MCF 10A (cell line): Measurements from ENCODE around the gene GPC5. TPM values are rescaled to one million over a fixed set of nuclear protein-coding genes. Genes with fewer than 3 reads are reported as not detected.

ENCODE experiments used
- BruUV-seq: library from RNA; stranded (reverse); fragments of 400-500 nt; replicated peaks from 2 replicates; lab custom pipeline; 2021; lab: Mats Ljungman, UMichigan
- CTCF ChIA-PET: fragments of 300-600 bp; sonication (Branson Sonifier 250); formaldehyde crosslinking; extraction: SDS; loops from one replicate; lab custom pipeline; 2021; ENCODE audit warnings: antibody characterized with exemption, inconsistent platforms; lab: Yijun Ruan, JAX
- POLR2A ChIA-PET: fragments of 300-600, 350-650 bp; sonication (Branson Sonifier 250); formaldehyde crosslinking; extraction: SDS; loops from one replicate; lab custom pipeline; 2020; ENCODE audit warnings: antibody characterized with exemption, inconsistent platforms; lab: Yijun Ruan, JAX
- DNase-seq: peaks from one replicate; pipeline ENCODE4 v3.0.0-alpha.2; 2018; ENCODE audit not compliant: unreplicated experiment
- H3K27ac Mint-ChIP-seq: one replicate; pipeline ENCODE4 v1.8.0; 2022; ENCODE audit warnings: mild to moderate bottlenecking, low read depth, mixed read lengths; ENCODE audit not compliant: unreplicated experiment
- H3K27me3 Mint-ChIP-seq: one replicate; pipeline ENCODE4 v1.8.0; 2022; ENCODE audit warnings: mixed read lengths; ENCODE audit not compliant: insufficient read depth, unreplicated experiment
- H3K36me3 Mint-ChIP-seq: one replicate; pipeline ENCODE4 v1.8.0; 2022; ENCODE audit warnings: mild to moderate bottlenecking, moderate library complexity, mixed read lengths; ENCODE audit not compliant: insufficient read depth, unreplicated experiment
- H3K4me1 Mint-ChIP-seq: one replicate; pipeline ENCODE4 v1.8.0; 2022; ENCODE audit warnings: mixed read lengths; ENCODE audit not compliant: insufficient read depth, unreplicated experiment
- H3K4me3 Mint-ChIP-seq: one replicate; pipeline ENCODE4 v1.8.0; 2022; ENCODE audit warnings: mild to moderate bottlenecking, moderate library complexity, mixed read lengths; ENCODE audit not compliant: unreplicated experiment
- H3K9me3 Mint-ChIP-seq: one replicate; pipeline ENCODE4 v1.8.0; 2022; ENCODE audit warnings: mixed read lengths; ENCODE audit not compliant: unreplicated experiment
- CTCF ChIP-seq: fragments of 200-600 bp; IDR thresholded peaks from one replicate; pipeline ENCODE4 v1.8.0; 2022; ENCODE audit warnings: antibody characterized with exemption, mild to moderate bottlenecking; ENCODE audit not compliant: unreplicated experiment
- intact Hi-C: fragments of 100-400 bp; cut with micrococcal nuclease; formaldehyde crosslinking; loops from 2 replicates; pipeline ENCODE4 v1.14.1; 2022
- total RNA-seq: library from RNA; stranded (reverse); gene quantifications from 2 replicates; pipeline ENCODE4 v1.2.3, GENCODE V29; 2022

GPC5 gene
- total RNA-seq, 1 experiment from 2014 or later, result not detected

DNA sequence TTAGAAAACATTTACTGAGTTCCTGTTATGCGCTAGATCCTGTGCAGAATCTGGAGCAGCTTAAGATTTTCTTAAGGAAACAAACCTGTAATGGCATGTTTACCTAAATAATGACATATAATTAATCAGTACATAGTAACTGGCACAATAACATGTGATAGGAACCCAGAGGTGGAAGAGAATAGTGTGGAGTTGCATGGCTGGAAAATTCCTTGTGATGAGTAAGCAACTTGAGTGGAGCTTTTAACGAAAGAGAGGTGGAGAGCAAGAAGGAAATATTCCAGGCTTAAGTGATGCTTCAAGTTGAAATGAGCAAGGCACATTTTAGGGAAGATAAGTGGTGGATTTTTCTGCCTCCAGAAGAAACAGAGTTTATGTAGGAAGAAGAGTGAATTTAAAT lies 9.2 kb upstream of the GPC5 start:
- intact Hi-C loops, result no loop called here
- TF ChIP-seq CTCF, result no peak
- Mint-ChIP-seq H3K4me1 (no peaks in the 10 kb centered on the region), H3K4me3 (no peak overlapping the region), H3K36me3 (no peaks in the 10 kb centered on the region), H3K27ac (no peak overlapping the region), H3K9me3 (no peaks in the 10 kb centered on the region), H3K27me3 (peaks cover 90% of the 10 kb centered on the region)
- BruUV-seq, result no TSS peak
- POLR2A ChIA-PET, result no interaction called here
- no peak for DNase-seq
- CTCF ChIA-PET, result interaction anchor here (0.6 to 0.9 kb wide), 2 partner anchors 8 to 333 kb away, joined by 3 to 4 read pairs; no protein-coding TSS in a partner anchor

DNA sequence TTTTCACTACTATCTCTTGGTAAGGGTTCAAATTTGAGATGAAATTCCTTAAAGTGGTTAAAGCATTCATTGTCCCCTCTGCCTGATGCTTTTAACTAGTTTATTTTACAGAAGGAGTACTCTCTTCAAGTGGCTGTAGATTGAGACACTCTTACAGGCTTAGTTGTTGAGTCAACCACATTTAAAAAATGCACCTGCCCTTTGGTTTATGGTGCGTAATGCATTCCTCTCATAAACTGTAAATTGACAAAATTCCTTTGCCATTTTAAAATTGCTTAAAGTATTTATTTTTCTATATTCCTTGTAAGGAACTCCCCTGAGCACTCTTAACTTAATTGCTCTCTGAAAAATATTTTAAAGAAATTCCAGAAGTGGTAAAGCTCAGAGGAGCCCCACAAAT lies 826 bp upstream of the GPC5 start:
- H3K9me3 Mint-ChIP-seq, result no peaks in the 10 kb centered on the region
- no peak for TF ChIP-seq CTCF
- no peak overlapping the region for H3K27ac Mint-ChIP-seq
- H3K36me3 Mint-ChIP-seq, result no peaks in the 10 kb centered on the region
- POLR2A ChIA-PET, result no interaction called here
- BruUV-seq, result no TSS peak
- no peak for DNase-seq
- no peak overlapping the region for H3K4me3 Mint-ChIP-seq
- H3K4me1 Mint-ChIP-seq, result no peaks in the 10 kb centered on the region
- CTCF ChIA-PET, result no interaction called here
- H3K27me3 Mint-ChIP-seq, result peaks cover 71% of the 10 kb centered on the region
- intact Hi-C loops, result no loop called here

DNA sequence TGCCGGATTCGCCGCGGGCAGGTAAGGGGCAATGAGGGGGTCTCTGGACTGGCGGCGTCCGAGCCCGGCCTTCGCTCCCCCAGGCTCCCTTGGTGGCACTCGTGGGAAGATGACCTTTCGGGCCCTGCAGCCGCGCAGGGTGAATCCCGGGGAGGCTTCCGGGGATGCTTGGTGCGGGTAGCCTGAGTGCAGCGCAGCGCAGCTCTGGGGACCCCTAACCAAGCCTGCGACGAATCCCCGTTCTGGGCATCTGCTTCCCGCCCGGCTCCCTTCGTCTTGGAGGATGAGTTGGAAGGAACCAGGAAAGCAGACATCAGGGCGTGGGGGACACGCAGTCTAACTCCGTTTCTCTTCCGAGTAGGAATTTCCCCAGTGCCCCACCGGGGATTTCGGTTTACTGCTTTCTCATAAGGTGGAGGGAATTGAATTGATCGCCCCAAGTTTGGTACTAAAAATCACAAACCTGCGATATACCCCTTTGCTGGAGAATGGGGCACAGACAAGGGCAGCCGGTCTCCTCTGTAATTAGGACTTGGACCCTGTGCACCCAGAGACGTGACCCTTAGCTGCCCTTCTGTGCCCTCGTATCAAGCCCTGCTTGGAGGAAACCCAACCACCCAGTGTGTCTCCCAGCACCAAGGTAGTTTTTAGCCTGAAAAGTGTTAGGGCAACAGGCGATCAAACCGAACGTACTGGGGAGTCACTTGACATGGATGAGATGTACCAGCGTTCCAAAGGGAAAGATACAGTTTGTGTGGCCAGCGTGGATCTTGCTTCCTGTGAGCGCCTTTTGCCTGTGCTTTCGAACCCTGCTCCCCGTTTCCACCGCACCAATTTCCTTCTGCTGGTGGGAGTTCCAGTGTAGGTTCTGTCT lies 1.0 kb downstream of the GPC5 start:
- ChIA-PET CTCF (interaction anchor here (1.5 kb wide), 1 partner anchor 322 kb away, joined by 5 read pairs; no protein-coding TSS in a partner anchor), POLR2A (interaction anchor here (0.6 kb wide), 1 partner anchor 21 kb away, joined by 4 read pairs; no protein-coding TSS in a partner anchor)
- intact Hi-C loops, result no loop called here

More for the DNA sequence above, 1.0 kb downstream of the GPC5 start:
- peaks cover 77% of the 10 kb centered on the region for H3K27me3 Mint-ChIP-seq
- no peaks in the 10 kb centered on the region for H3K4me1 Mint-ChIP-seq
- no peaks in the 10 kb centered on the region for H3K9me3 Mint-ChIP-seq
- H3K4me3 Mint-ChIP-seq, result no peak overlapping the region
- TF ChIP-seq CTCF, result no peak
- no peaks in the 10 kb centered on the region for H3K36me3 Mint-ChIP-seq
- no TSS peak for BruUV-seq
- DNase-seq, result no peak
- H3K27ac Mint-ChIP-seq, result no peak overlapping the region
